ENCODE results near the gene RPS25.
"Not testable (repeated sequence)": the region's sequence is repeated elsewhere in the genome, so short reads cannot be mapped to it uniquely, and the experiment has no call there.

RPS25 gene

DNA sequence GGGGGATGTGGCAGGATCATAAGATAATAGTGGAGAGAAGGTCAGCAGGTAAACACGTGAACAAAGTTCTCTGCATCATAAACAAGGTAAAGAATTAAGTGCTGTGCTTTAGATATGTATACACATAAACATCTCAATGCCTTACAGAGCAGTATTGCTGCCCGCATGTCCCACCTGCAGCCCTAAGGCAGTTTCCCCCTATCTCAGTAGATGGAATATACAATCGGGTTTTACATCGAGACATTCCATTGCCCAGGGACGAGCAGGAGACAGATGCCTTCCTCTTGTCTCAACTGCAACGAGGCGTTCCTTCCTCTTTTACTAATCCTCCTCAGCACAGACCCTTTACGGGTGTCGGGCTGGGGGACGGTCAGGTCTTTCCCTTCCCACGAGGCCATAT lies 21.3 kb upstream of the RPS25 start:
- not testable (repeated sequence) for DNase-seq

DNA sequence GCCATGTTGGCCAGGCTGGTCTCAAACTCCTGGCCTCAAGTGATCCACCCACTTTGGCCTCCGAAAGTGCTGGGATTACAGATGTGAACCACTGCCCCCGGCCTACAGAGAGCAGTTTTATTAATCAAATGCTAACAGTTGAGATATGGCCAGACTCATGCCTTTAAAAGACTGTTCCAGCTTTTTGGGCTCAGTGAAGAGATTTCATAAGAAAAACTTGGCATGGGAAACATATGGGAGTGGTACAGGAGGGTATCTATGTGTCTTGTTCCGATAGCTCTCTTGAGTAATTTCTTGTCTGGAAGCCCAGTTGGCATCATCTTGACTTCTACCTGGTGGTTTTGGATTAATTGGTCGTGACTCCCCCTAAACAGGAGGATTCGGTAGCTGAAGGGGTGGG lies 20.7 kb upstream of the RPS25 start:
- DNase-seq, result no peak

DNA sequence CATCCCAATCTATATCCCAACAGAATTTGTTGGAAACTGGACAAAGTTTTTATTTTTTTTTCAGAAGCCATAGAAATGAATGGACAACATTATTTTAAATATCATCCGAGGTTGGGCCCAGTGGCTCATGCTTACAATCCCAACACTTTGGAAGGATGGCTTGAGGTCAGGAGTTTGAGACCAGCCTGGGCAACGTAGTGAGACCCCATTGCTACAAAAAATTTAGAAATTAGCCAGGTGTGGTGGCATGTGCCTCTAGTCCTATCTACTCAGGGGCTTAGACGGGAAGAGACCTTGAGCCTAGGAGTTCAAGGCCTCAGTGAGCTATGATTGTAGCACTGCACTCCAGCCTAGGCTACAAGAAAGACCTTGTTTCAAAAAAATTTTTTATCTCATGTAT lies 16.7 kb upstream of the RPS25 start:
- no peak for DNase-seq

DNA sequence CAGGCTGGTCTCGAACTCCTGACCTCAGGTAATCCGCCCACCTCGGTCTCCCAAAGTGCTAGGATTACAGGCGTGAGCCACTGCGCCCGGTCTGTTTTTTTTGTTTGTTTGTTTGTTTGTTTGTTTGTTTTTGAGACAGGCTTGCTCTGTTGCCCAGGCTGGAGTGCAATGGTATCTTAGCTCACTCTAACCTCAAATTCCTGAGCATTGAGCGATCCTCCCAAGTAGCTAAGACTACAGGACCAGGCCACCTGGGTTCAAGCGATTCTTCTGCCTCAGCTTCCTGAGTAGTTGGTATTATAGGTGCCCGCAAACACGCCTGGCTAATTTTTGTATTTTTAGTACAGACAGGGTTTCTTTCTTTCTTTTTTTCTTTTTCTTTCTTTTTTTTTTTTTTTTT lies 15.3 kb upstream of the RPS25 start:
- not testable (repeated sequence) for DNase-seq

DNA sequence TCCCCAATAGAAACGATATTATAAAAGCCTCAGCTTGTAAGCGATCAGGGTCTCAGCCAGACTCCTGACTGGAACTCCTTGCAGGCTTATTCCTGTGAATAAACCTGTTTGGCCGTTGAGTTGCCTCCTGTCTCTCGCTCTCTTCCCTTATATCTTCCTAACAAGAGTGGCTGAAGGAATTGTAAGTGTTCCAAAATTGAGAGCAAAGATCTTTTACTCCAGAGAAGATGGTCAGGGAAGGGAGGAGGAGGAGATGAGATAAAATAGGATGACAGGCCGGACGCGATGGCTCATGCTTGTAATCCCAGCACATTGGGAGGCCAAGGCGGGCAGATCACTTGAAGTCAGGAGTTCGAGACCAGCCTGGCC lies 13.8 kb upstream of the RPS25 start:
- no peak for DNase-seq

DNA sequence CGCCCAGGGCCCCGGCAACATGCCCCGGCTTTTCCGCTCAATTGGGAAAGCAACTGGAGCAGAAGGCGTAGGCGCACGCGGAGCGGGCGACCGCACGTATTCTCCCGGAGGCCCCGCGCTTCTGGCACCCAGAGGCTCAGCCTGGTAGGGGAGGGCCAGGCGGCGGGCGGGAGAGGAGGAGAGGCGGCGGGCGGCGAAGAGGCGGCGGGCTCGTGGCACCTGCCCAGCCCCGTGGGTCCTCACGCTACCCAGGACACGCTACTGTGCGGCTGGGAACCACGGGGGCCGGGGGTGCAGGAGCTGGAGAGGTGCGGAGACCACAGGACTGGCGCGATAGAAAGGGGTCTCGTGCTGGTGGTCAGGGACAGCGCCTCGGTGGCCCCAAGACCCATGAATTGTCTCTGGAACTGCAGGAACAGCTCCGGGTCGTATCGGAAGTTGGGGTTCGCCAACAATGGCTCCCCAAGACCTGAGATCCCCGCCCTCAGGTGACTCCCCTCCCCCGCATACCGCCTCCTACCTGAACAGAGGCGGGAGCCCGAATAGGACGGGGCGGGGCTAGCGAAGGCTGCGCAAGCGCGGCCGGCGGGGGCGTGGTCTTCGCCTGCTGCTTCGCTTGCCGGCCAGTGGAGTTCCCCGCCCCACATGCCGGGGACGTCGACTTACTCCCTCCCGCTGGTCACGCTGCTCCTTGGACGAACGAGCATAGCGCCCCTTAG lies 12.3 kb upstream of the RPS25 start, which contains the start of gene SLC37A4:
SLC37A4 (minus strand) TSS at position 549 of the 719 bp plus-strand sequence.
- peak; percentile 58 to 97 (median 93) for DNase-seq

DNA sequence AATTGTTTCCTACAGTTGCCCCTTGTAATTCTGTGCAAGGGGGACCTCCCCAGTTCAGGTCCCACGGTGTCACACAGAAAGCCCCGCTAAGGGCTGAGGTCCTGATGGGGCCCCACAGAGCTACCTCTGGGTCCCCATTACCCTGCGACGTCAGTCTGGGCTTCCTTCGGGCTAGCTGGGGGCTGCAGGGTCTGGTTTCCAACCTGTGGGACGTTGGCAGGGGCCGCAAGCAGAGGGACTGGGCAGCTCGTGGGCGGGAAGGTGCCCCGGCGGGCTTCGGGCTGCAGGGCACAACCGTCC lies 11.8 kb upstream of the RPS25 start:
- peak in 2 of 56 donors; percentile 43 to 56 for DNase-seq

DNA sequence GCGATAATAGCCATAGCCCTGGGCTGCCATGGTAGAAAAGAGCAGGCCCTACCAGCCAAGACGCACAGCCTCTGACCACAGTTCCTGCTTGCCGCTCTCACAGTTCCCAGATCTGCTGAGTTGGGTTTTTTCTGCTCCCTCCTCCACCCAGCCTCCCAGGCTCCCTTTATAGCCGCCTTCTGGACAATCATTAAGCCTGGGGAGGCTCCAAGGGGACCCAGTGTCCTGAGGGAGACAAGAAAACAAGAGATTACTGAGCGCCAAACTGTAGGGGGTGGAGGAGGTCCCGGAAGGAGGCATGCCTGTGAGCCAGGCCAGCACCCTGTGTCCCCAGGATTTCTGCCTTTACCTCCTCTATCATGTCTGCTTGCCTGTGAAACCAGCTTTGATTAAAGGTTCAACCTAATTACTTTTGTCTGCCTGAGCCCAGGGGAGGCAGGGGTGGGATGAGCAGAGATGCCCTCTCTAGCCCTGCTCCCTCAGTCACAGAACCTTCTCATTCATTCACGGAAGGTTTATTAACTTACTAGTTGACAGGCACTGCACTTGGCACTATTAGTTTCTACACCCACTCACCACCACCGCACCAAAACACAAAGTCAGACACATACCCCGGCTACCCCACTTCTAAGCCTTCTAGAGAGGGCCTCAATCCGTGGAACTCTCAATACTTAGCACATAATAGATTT lies 11.3 kb upstream of the RPS25 start:
- peak in 12 of 56 donors; percentile 6 to 38 (median 13) for DNase-seq

DNA sequence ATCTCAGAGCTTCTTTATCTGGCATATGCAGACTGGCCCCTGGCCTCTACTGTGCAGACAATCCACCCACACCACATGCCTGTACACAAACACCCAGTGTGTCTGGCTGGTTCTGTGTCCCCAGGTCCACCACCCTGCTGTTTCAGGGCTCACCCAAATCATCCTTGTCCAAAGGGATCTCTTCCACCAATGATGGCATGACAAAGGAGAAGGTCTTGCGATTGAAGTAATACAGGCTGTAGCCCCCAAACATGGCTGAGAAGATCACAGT lies 10.9 kb upstream of the RPS25 start:
- no peak for DNase-seq

DNA sequence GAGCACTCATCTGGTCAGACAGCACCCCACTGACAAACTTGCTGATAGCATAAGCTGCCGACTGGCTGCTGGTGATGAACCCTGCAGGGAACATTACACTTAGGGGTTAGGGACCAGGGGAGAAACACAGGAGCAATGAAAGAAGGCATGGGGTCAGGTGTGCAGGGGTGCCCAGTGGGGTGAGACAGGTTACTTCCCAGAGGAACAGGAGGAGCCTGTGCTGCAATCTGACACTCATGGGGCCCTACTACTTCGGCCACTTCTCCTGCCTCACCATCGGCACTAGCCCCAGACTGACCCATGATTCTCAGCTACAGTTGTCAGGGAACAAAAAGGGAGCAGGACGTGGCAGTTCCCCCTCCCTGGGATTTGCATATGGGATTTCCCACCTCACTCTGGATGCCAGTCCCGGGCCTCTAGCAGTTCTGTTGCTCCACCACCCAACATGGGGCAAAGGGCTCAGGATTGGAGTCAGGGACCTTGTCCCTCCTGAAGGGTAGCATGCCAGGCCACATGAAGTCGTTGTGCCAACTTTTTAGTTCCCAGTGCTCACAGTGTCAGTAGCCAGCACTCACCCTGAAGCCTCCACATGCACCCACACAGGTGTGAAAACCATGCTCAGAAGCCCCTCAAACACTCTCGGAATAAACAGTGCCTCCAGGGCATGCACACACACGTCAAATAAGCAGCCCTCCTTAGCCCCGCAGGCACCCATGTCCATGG lies 10.4 kb upstream of the RPS25 start:
- DNase-seq, result no peak

DNA sequence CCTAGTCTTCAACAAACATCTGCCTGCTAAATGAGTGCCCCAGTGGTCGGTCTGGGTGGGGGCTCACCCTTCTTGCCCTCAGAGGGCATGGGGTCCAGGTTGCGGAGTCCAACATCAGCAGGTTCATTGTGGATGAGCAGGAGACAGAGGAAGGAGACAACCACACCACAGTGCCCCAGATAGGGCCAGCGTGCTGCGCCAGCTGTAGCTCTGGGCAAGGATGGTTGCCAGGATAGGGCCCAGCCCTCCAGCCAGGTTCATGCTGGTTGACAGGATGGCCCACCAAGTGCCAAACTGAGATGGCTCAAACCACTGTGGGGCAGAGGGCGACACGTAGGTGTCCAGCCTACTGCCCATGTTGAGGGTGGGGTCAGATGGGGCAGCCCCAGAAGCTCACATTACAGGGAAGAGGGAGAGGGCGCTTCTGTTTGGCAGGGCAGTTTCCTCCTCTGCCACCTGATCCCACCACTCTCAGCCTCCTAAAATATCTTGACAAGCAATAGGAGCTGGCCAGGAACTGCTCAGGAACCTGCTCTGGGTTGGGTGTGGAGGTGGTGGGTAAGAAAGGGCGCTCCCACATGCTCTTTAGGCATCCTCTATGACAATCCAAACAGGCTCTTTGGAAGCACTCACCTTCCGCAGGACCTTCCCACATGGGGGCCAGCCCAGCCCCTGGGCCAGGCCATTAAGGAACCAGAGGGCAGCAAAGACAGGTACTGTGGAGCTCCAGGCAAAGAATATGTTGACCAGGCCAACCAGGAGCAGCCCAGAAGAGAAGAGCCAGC lies 9.6 kb upstream of the RPS25 start:
- no peak for DNase-seq

DNA sequence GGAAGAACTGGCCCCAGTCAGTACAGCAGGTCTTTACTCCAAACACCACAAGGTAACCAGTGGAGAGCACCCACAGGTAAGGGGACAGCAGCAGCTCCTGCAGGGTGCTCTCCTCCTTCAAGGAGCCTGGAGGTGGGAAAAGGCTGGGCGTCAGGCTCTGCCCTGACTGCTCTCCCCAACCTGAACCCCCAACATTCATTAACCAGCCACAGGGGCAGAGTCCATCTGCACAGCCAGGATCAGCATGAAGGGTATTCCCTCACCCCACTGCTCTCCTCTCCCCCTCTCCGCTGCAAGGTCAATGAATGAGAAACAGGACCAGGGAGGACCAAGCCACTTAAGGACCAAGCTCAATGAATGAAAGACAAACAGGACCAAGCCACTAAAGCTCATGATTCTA lies 8.8 kb upstream of the RPS25 start:
- no peak for DNase-seq

DNA sequence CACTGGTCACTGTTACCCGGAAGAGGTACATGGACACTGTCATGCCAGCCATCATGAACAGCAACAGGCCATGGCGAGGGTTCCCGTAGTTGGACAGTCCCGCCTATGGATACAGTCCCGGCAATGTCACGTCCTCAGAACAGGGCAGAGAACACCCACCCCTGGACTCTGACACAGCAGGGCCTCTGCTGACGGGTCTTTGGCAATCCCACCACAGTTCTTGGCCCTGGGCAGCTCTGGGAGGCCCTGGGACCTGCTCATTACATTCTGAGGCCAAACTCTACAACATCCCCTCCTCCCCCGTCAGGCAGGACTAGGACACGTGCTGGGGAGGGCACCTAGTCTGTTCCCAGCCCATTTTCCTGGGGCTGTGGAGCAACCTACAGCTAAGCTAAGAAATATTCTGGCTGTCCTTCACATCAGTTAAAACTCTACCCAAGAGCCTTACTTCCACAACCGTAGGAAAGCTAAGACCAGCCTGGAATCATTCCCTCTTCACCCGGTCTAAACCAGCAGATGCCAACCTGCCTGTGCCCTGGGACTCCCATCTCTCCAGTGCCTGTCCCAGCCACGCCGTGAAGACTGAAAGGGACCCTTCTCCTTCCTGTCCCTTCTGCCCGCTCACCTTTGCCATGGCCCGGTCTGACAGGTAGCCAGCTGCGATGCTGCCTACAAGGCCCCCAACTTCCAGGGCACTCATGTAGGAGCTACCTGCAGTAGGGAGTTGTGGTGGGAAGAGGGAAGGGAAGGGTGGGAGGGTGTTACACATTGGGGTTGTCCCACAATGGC lies 8.0 kb upstream of the RPS25 start:
- DNase-seq, result no peak

DNA sequence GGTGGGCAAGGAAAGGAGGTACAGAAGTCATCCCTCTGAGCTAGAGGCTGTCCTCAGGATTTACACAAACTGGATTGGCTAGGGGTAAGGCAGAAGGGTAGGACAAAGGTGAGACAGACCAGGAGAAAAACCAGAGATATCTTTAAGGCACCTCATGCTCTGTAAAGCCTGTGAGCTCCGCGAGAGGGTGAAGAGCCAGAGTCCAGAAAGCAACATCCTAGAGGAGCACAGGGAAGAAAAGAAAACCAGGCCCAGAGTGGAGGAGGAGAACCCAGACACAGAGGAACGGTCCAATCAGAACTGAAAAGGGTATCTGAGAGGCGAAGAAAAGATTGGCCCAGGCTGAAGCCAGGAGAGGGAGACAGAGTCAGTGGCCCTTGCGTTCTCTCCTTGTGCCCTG lies 7.4 kb upstream of the RPS25 start:
- DNase-seq, result no peak

DNA sequence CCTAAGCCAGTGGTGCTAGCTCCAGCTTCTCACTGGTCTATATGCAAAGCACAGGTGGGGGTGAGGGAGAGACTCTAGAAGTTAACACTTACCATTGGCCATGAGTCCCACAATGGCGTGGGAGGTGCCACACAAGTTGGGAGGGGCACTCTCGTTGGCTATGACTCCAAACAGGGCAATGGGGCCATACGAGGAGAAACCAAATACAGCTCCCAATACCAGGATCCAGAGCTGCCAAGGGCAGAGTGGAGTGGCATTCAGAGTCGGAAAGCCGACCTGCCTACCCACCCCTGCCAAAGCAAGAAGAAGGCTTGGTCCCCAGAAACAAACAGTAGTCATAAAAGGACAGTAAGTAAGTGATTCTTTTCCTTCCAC lies 6.9 kb upstream of the RPS25 start:
- no peak for DNase-seq

DNA sequence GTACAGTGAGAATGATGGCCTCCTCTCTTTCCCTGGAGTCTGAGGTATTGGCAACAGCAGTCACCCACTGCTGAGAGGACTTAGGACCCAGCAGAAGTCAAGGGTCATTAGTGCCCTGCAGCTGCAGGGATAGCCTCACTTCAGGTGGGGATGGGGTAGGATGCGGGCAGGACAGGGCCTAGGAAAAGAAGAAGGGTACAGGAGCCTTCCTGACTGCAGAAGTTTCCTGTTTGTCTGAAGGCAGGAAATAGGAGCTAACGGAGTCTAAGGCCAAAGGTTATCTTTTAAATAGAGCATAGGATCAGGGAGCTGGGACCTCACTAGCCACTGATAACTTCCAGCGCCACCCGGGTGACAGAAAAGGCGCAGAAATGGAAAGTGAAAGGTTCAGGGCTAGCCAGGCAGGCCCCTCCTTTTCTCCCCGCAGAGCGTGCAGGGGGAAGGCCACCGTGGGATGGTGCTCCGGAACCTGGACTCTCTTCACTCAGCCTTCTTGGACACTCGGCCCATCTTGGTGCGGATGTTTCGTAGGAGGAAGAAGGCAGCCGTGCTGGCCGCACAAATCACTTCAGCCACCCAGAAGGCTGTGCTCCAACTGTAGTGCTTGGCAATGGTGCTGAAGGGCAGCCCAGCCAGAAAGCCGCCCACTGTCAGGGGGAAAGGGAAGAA lies 6.4 kb upstream of the RPS25 start:
- DNase-seq, result no peak

DNA sequence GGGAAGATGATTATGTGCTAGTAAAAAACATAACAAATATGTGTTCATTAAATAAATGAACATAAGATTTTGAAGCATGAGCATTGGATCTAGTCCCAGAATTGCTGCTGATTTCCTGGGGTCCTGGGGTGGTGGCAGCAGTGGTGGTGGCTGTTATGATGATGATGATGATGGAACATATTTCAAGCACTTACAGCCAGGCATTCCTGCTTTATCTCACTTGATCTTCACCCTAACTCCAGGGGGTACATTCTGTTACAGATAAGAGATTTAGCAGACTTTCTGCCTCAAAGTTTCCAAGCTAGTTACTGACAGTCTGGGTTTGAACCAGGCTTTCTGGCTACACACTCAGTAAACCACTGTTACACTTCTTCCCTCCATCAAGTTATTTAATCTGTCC lies 5.6 kb upstream of the RPS25 start:
- DNase-seq, result no peak

DNA sequence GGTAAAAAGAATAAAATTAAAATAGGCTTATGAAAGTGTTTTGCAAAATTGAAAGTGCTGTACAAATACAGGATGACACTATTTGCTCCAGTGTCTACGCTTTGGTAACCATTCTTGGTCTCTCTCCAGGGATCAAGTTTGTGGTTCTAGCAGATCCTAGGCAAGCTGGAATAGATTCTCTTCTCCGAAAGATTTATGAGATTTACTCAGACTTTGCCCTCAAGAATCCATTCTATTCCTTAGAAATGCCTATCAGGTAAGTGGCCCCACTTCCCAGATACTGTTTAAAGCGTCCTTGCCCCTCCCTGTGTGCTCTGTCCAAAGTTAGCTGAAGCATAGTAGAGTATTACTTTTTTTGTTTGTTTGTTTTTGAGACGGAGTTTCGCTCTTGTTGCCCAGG lies 3.5 kb upstream of the RPS25 start:
- DNase-seq, result no peak

DNA sequence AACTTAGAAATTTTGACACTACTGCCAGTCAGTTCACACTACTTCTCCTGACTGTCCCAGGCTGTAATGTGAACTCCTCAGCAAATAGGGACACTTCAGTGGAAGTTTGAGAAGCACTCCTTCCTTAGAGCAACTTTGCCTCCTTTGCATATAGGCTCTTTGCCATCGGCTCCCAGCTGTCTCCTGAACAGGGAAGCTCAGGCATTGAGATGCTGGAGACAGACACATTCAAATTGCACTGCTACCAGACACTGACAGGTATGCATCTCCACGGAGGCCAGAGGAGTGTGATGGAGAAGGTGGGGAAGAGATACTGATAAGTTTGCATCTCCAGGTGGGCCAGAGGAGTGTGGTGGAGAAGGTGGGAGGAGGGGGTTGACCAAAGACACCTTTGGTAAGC lies 1.9 kb upstream of the RPS25 start:
- no peak for DNase-seq

DNA sequence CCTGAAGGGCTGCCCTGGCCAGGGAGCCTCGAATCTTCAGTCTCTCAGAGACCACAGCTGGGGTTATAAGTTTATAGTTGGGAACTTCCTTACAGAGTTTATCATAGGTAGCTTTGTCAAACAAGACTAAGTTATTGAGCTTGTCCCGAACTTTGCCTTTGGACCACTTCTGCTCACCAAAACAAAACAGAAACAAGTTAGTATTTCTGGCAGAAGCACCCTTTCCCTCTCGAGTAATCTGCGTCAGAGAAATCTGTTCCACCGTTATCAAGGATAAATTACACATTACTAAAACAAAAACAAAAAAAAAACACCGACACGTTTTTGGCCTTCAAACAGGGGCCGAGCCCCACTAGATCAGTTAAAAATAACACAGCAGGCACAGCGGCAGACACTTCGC lies 766 bp downstream of the RPS25 start:
- not testable (repeated sequence) for DNase-seq
